Nephron progenitor cell (in vitro differentiated cells): ENCODE results near the gene IRS1.
A peak's percentile ranks its signal among the peaks of the same experiment; 100 is the strongest.

Experiments
- DNase-seq: peaks from one replicate; pipeline ENCODE4 v3.0.0; 2021
- H3K27ac Mint-ChIP-seq: 2 replicates; pipeline ENCODE4 v1.8.0; 2021; ENCODE audit warnings: mild to moderate bottlenecking, moderate library complexity, mixed read lengths
- H3K27me3 Mint-ChIP-seq: 2 replicates; pipeline ENCODE4 v1.8.0; 2021; ENCODE audit warnings: mild to moderate bottlenecking, low read depth, mixed read lengths; ENCODE audit not compliant: poor library complexity
- H3K36me3 Mint-ChIP-seq: 2 replicates; pipeline ENCODE4 v1.8.0; 2021; ENCODE audit warnings: low read depth, mixed read lengths
- H3K4me1 Mint-ChIP-seq: 2 replicates; pipeline ENCODE4 v1.8.0; 2021; ENCODE audit warnings: mixed read lengths
- H3K4me3 Mint-ChIP-seq: 2 replicates; pipeline ENCODE4 v1.8.0; 2021; ENCODE audit warnings: mild to moderate bottlenecking, moderate library complexity, mixed read lengths
- H3K9me3 Mint-ChIP-seq: 2 replicates; pipeline ENCODE4 v1.8.0; 2021; ENCODE audit warnings: mild to moderate bottlenecking, moderate library complexity, mixed read lengths
- TF ChIP-seq, protein P1 (sequence below): fragments of 200-600 bp; sonication (generic); IDR thresholded peaks from 2 replicates; pipeline ENCODE4 v1.5.0; 2021; ENCODE audit warnings: antibody characterized with exemption

The IRS1 gene

DNA sequence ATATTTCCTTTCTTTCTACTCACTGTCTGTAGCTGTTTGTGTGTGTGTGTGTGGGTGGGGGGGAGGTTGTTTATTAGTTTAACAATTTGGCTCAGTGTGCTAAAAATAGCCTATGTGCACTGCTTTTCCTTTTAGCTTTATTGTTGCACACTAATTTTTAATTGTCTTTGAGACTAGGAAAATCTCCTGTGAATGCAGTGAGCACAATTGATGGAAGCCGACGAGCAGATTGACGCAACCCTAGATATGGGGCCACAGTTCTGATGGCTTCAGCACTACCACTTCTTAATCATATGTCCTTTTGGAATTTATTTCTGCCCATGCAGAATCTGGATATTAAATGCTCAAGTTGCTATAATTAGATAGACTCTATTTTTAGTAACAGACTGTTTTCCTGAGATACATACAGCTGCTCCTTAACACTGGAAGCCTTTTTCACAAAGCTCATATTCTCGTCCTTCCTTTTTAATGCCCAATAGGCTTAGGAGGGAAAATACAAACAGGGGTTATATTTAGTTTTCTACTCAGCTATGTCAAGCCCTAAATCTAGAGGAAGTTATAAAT, 109.1 kb downstream of the IRS1 start:
- peaks cover 9% of the 10 kb centered on the region for H3K27me3 Mint-ChIP-seq
- no peak for DNase-seq
- peaks cover 21% of the 10 kb centered on the region for H3K9me3 Mint-ChIP-seq
- no peaks in the 10 kb centered on the region for H3K36me3 Mint-ChIP-seq
- no peak overlapping the region for H3K27ac Mint-ChIP-seq
- TF ChIP-seq, protein P1, sequence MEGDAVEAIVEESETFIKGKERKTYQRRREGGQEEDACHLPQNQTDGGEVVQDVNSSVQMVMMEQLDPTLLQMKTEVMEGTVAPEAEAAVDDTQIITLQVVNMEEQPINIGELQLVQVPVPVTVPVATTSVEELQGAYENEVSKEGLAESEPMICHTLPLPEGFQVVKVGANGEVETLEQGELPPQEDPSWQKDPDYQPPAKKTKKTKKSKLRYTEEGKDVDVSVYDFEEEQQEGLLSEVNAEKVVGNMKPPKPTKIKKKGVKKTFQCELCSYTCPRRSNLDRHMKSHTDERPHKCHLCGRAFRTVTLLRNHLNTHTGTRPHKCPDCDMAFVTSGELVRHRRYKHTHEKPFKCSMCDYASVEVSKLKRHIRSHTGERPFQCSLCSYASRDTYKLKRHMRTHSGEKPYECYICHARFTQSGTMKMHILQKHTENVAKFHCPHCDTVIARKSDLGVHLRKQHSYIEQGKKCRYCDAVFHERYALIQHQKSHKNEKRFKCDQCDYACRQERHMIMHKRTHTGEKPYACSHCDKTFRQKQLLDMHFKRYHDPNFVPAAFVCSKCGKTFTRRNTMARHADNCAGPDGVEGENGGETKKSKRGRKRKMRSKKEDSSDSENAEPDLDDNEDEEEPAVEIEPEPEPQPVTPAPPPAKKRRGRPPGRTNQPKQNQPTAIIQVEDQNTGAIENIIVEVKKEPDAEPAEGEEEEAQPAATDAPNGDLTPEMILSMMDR: no peak
- peaks cover 22% of the 10 kb centered on the region for H3K4me1 Mint-ChIP-seq
- no peak overlapping the region for H3K4me3 Mint-ChIP-seq

DNA sequence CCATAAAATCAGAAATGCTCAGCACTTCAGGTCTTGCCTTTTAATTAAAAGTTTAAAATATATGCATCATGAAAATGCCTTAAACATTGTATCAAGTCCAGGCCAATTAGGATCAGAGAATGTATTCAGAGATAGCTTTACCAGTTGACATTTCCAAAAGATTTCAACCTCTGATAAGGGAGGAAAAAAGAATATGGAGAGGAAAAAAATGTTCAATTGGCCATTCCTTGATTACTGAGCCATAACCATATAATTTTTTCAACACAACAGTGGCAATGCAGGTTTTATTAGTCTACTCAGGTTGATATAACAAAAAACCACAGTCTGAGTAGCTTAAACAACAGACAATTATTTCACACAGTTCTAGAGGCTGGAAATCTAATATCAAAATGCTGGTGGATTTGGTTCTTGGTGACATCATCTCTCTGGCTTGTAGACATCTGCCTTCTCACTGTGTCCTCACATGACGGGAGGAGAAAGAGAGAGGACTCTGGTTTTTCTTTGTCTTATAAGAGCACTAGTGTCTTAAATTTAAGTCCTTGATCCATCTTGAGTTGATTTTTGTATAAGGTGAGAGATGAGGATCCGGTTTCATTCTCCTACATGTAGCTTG, 111.9 kb downstream of the IRS1 start:
- TF ChIP-seq, protein P1: no peak
- no peaks in the 10 kb centered on the region for H3K36me3 Mint-ChIP-seq
- peaks cover 11% of the 10 kb centered on the region for H3K4me1 Mint-ChIP-seq
- H3K9me3 Mint-ChIP-seq: peaks cover 24% of the 10 kb centered on the region
- no peak overlapping the region for H3K4me3 Mint-ChIP-seq
- peaks cover 5% of the 10 kb centered on the region for H3K27me3 Mint-ChIP-seq
- no peak for DNase-seq
- no peak overlapping the region for H3K27ac Mint-ChIP-seq

DNA sequence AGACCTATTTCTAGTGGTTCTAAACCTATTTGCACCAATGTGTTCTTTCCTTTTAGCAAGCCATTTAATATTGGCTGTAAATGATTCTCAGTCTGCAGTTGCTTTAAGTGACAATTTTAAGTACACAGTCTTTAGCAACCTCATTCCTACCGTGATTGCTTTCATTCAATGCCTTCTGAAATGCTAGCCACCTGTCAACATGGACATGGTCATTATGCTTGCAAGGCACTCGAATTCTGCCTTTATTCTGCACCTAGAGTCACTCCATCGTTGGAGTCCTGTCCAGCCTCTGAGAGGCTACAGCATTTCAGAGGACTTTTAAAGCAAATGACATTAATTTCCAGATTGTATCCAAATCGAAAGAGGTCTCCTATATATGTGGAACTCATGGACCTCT, 115.1 kb downstream of the IRS1 start:
- peaks cover 11% of the 10 kb centered on the region for H3K4me1 Mint-ChIP-seq
- H3K36me3 Mint-ChIP-seq: no peaks in the 10 kb centered on the region
- no peak for DNase-seq
- H3K27me3 Mint-ChIP-seq: peaks cover 5% of the 10 kb centered on the region
- H3K4me3 Mint-ChIP-seq: no peak overlapping the region
- peaks cover 20% of the 10 kb centered on the region for H3K9me3 Mint-ChIP-seq
- TF ChIP-seq, protein P1: no peak
- no peak overlapping the region for H3K27ac Mint-ChIP-seq

DNA sequence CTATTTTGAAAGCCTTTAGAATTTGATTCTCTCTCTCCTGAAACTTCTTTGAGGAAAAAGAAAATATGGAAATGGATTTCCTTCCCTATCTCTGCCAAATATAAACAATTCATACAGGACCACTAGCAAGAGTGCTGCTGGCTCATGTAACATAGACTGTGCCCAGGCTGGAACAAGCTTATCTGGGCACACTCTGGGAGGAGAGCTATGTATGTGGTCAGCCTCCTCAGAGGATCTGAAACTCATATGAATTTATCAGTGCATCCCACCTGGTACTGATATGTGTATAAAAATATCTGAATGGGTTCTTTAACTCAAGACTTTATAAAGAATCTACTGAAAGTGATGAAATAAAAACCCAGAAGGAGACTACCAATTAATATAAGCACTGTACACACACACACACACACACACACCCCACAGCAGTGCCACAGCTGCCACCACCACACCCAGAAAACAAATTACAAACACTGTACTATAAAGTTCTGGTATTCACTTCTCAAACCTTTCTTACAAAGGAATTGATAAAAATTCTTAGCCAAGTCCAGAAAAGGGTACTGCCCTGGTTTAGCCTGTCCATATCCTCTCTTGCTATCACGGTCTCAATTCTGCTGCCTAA, 115.6 kb downstream of the IRS1 start:
- H3K9me3 Mint-ChIP-seq: peaks cover 20% of the 10 kb centered on the region
- no peak overlapping the region for H3K27ac Mint-ChIP-seq
- DNase-seq: no peak
- TF ChIP-seq, protein P1: no peak
- H3K36me3 Mint-ChIP-seq: no peaks in the 10 kb centered on the region
- no peak overlapping the region for H3K4me3 Mint-ChIP-seq
- peaks cover 11% of the 10 kb centered on the region for H3K4me1 Mint-ChIP-seq
- H3K27me3 Mint-ChIP-seq: peaks cover 5% of the 10 kb centered on the region

DNA sequence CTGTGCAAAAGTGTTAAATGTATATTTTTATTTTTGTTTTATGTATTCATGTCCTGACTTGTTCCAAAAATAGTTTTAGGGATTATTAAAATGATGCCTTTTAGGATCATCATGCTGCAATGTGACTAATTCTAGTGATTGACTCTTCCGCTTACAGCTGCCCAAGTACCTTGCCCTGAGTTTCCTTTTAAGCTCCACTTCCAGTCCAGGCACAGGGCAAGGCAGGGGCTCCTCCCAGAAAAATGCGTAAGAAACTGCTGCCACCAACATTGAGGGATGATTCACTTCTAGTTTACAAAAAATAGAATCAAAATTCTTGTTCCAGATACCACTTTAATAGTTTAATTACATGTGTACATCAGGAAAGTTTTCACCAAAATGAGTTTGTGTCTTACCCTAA, 116.4 kb downstream of the IRS1 start:
- no peak overlapping the region for H3K4me3 Mint-ChIP-seq
- H3K4me1 Mint-ChIP-seq: peaks cover 11% of the 10 kb centered on the region
- H3K36me3 Mint-ChIP-seq: no peaks in the 10 kb centered on the region
- peaks cover 5% of the 10 kb centered on the region for H3K27me3 Mint-ChIP-seq
- DNase-seq: no peak
- H3K9me3 Mint-ChIP-seq: peaks cover 13% of the 10 kb centered on the region
- TF ChIP-seq, protein P1: no peak
- H3K27ac Mint-ChIP-seq: peak overlapping the region; percentile 64
